GM23338 (cell line): ENCODE results near the gene ZNF662. TPM values are rescaled to one million over a fixed set of nuclear protein-coding genes. Genes with fewer than 3 reads are reported as not detected.

Experiments used
- ATAC-seq: fragments of 200-7000 bp; cut with Tn5 transposase; 3 replicates; pipeline ENCODE4 v1.9.1; 2020
- DNase-seq: peaks from one replicate; pipeline ENCODE4 v3.0.0-alpha.2; 2015; ENCODE audit warnings: low spot score
- H2AFZ ChIP-seq: fragments of 200-600 bp; sonication (generic); 2 replicates; pipeline ENCODE4 v1.8.0; 2016; ENCODE audit warnings: antibody characterized with exemption, mild to moderate bottlenecking, moderate library complexity
- H3F3A ChIP-seq: fragments of 200-600 bp; sonication (generic); replicated peaks from 2 replicates; pipeline ENCODE4 v1.8.0; 2017; ENCODE audit warnings: antibody characterized with exemption, mixed run types, low read depth
- H3K27ac ChIP-seq: fragments of 200-600 bp; sonication (generic); 2 replicates; pipeline ENCODE4 v1.6.1; 2016; ENCODE audit warnings: low read depth
- H3K27me3 ChIP-seq: fragments of 200-600 bp; sonication (generic); 2 replicates; pipeline ENCODE4 v1.8.0; 2016; ENCODE audit warnings: mild to moderate bottlenecking, mixed run types, moderate library complexity; ENCODE audit not compliant: insufficient read depth
- H3K36me3 ChIP-seq: fragments of 200-600 bp; sonication (generic); 2 replicates; pipeline ENCODE4 v1.8.0; 2016; ENCODE audit warnings: mild to moderate bottlenecking; ENCODE audit not compliant: insufficient read depth
- H3K4me1 ChIP-seq: fragments of 200-600 bp; sonication (generic); 2 replicates; pipeline ENCODE4 v1.8.0; 2016; ENCODE audit warnings: mild to moderate bottlenecking, moderate library complexity; ENCODE audit not compliant: insufficient read depth
- H3K4me2 ChIP-seq: fragments of 200-600 bp; sonication (generic); 2 replicates; pipeline ENCODE4 v1.7.1; 2017; ENCODE audit warnings: mixed run types
- H3K4me3 ChIP-seq: fragments of 200-600 bp; sonication (generic); 2 replicates; pipeline ENCODE4 v1.6.1; 2016; ENCODE audit warnings: mixed run types
- H3K79me2 ChIP-seq: fragments of 200-600 bp; sonication (generic); replicated peaks from 2 replicates; pipeline ENCODE4 v1.8.0; 2017; ENCODE audit warnings: mild to moderate bottlenecking; ENCODE audit not compliant: insufficient read depth
- H3K9me2 ChIP-seq: fragments of 200-600 bp; sonication (generic); 2 replicates; pipeline ENCODE4 v1.8.0; 2017; ENCODE audit not compliant: insufficient read depth
- H4K20me1 ChIP-seq: fragments of 200-600 bp; sonication (generic); replicated peaks from 2 replicates; pipeline ENCODE4 v1.8.0; 2017; ENCODE audit warnings: mild to moderate bottlenecking; ENCODE audit not compliant: insufficient read depth
- H3K27ac Mint-ChIP-seq: 2 replicates; pipeline ENCODE4 v1.8.0; 2020; ENCODE audit warnings: inconsistent platforms, mild to moderate bottlenecking, moderate library complexity, mixed read lengths
- H3K27me3 Mint-ChIP-seq: 3 replicates; pipeline ENCODE4 v1.8.0; 2022; ENCODE audit warnings: low read depth, mild to moderate bottlenecking, moderate library complexity, mixed read lengths, inconsistent platforms; ENCODE audit not compliant: insufficient read depth, poor library complexity
- H3K36me3 Mint-ChIP-seq: 3 replicates; pipeline ENCODE4 v1.8.0; 2021; ENCODE audit warnings: low read depth, mild to moderate bottlenecking, inconsistent platforms, moderate library complexity, mixed read lengths
- H3K4me1 Mint-ChIP-seq: 3 replicates; pipeline ENCODE4 v1.8.0; 2020; ENCODE audit warnings: mild to moderate bottlenecking, inconsistent platforms, mixed read lengths
- H3K4me3 Mint-ChIP-seq: 3 replicates; pipeline ENCODE4 v1.8.0; 2021; ENCODE audit warnings: moderate library complexity, mild to moderate bottlenecking, inconsistent platforms, mixed read lengths
- H3K9me3 Mint-ChIP-seq: 3 replicates; pipeline ENCODE4 v1.8.0; 2020; ENCODE audit warnings: moderate library complexity, mild to moderate bottlenecking, inconsistent platforms, mixed read lengths
- CREB1 ChIP-seq: fragments of 250-450 bp; sonication (Bioruptor Pico); IDR thresholded peaks from 2 replicates; pipeline ENCODE4 v1.5.0; 2020; ENCODE audit warnings: low read depth, mild to moderate bottlenecking, moderate library complexity
- ETS1 ChIP-seq: IDR thresholded peaks from 2 replicates; pipeline ENCODE4 v1.6.1; 2016; ENCODE audit warnings: antibody characterized with exemption
- EZH2 ChIP-seq: fragments of 200-600 bp; sonication (generic); IDR thresholded peaks from one replicate; pipeline ENCODE4 v1.8.0; 2017; ENCODE audit warnings: antibody characterized with exemption, mild to moderate bottlenecking, low read depth; ENCODE audit not compliant: unreplicated experiment
- EZH2phosphoT487 ChIP-seq: fragments of 200-600 bp; sonication (generic); IDR thresholded peaks from one replicate; pipeline ENCODE4 v1.8.1; 2018; ENCODE audit warnings: antibody characterized with exemption; ENCODE audit not compliant: unreplicated experiment
- JUNB ChIP-seq: IDR thresholded peaks from one replicate; pipeline ENCODE4 v1.6.1; 2016; ENCODE audit warnings: antibody characterized with exemption; ENCODE audit not compliant: unreplicated experiment
- NANOG ChIP-seq: IDR thresholded peaks from 2 replicates; pipeline ENCODE4 v1.6.1; 2016; ENCODE audit warnings: antibody characterized with exemption, borderline replicate concordance
- POLR2AphosphoS5 ChIP-seq: IDR thresholded peaks from 2 replicates; pipeline ENCODE4 v1.6.1; 2016; ENCODE audit warnings: antibody characterized with exemption, low read depth
- STAT1 ChIP-seq: IDR thresholded peaks from one replicate; pipeline ENCODE4 v1.6.1; 2016; ENCODE audit warnings: antibody characterized with exemption; ENCODE audit not compliant: unreplicated experiment
- ZNF114 ChIP-seq: fragments of 250-450 bp; sonication (Bioruptor Pico); IDR thresholded peaks from 2 replicates; pipeline ENCODE4 v1.5.0; 2020; ENCODE audit warnings: mild to moderate bottlenecking, moderate library complexity
- ZNF331 ChIP-seq: fragments of 250-450 bp; sonication (Bioruptor Pico); IDR thresholded peaks from 2 replicates; pipeline ENCODE4 v1.5.0; 2020; ENCODE audit warnings: low read depth, mild to moderate bottlenecking, moderate library complexity
- polyA plus RNA-seq: library from polyadenylated mRNA; unstranded; fragments of >200 nt; fragmentation: Nextera tagmentation; extraction: Ambion mirVana; gene quantifications from 2 replicates; pipeline ENCODE4 v1.2.1, GENCODE V29; 2016
- total RNA-seq: library from RNA; depleted of rRNA; stranded (reverse); fragments of >200 nt; shearing (Covaris generic); gene quantifications from 2 replicates; pipeline ENCODE4 v1.2.3, GENCODE V29; 2014
- TF ChIP-seq, protein P1 (sequence below), 2 experiments: fragments of 200-600 bp in 1 of 2; sonication (generic) in 1 of 2; conservative IDR thresholded peaks; 2 replicates each; pipeline versions ENCODE4 v1.5.1 to v1.6.1; 2016 to 2017; ENCODE audit warnings: antibody characterized with exemption in 2 of 2, low read depth in 2 of 2, mild to moderate bottlenecking in 2 of 2, moderate library complexity in 1 of 2
- TF ChIP-seq, protein P2 (sequence below): IDR thresholded peaks from one replicate; pipeline ENCODE4 v1.6.1; 2018; ENCODE audit warnings: antibody characterized with exemption; ENCODE audit not compliant: unreplicated experiment
- TF ChIP-seq, protein P3 (sequence below): fragments of 250-450 bp; sonication (Bioruptor Pico); IDR thresholded peaks from 2 replicates; pipeline ENCODE4 v1.5.0; 2020; ENCODE audit warnings: mild to moderate bottlenecking, moderate library complexity

Gene ZNF662
- total and polyA plus RNA-seq, 2 experiments from 2014 or later: 0.84 to 1.5 TPM

DNA sequence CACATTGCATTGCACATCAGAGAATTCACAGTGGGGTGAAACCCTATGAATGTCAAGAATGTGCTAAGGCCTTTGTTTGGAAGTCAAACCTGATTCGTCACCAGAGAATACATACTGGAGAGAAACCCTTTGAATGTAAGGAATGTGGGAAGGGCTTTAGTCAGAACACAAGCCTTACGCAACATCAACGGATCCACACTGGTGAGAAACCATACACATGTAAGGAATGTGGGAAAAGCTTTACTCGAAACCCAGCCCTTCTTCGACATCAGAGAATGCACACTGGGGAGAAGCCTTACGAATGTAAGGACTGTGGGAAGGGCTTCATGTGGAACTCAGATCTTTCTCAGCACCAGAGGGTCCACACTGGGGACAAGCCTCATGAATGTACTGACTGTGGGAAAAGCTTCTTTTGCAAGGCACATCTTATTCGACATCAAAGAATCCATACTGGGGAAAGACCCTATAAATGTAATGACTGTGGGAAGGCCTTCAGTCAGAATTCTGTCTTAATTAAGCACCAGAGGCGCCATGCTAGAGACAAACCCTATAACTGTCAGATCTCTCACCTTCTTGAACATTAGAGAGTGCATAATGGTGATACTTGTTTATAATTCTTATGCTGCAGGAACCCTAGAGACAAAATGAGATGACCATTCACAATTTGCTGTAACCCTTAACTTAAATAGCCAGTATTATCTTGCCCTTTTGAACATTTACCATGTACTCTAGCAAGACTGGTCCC lies 9.0 kb downstream of the ZNF662 start (continued):
- TF ChIP-seq POLR2AphosphoS5: no peak
- TF ChIP-seq ZNF114 (CRISPR knock-in tag): no peak
- TF ChIP-seq JUNB: no peak
- no peak for TF ChIP-seq CREB1
- TF ChIP-seq, protein P1, sequence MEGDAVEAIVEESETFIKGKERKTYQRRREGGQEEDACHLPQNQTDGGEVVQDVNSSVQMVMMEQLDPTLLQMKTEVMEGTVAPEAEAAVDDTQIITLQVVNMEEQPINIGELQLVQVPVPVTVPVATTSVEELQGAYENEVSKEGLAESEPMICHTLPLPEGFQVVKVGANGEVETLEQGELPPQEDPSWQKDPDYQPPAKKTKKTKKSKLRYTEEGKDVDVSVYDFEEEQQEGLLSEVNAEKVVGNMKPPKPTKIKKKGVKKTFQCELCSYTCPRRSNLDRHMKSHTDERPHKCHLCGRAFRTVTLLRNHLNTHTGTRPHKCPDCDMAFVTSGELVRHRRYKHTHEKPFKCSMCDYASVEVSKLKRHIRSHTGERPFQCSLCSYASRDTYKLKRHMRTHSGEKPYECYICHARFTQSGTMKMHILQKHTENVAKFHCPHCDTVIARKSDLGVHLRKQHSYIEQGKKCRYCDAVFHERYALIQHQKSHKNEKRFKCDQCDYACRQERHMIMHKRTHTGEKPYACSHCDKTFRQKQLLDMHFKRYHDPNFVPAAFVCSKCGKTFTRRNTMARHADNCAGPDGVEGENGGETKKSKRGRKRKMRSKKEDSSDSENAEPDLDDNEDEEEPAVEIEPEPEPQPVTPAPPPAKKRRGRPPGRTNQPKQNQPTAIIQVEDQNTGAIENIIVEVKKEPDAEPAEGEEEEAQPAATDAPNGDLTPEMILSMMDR (conservative IDR thresholded peaks at IDR 0.05; ENCODE audit: low read depth in 2 of 2): no peak

- Histone ChIP-seq H3F3A (no peaks in the 10 kb centered on the region), H3K27ac (no peak overlapping the region), H4K20me1 (no peaks in the 10 kb centered on the region), H3K9me2 (no peaks in the 10 kb centered on the region), H3K4me2 (no peak overlapping the region), H3K27me3 (no peaks in the 10 kb centered on the region), H3K4me3 (no peak overlapping the region), H3K79me2 (no peaks in the 10 kb centered on the region), H3K36me3 (peaks cover 5% of the 10 kb centered on the region; the same call in 1 of the 2 replicates), H3K4me1 (no peaks in the 10 kb centered on the region), H2AFZ (no peak overlapping the region)
- ATAC-seq (no peak), DNase-seq (no peak)
- Mint-ChIP-seq H3K27me3 (no peaks in the 10 kb centered on the region), H3K4me1 (no peaks in the 10 kb centered on the region), H3K9me3 (peaks cover 29% of the 10 kb centered on the region), H3K36me3 (peaks cover 8% of the 10 kb centered on the region; the same call in 2 of the 3 replicates), H3K4me3 (no peak overlapping the region), H3K27ac (no peak overlapping the region)
- TF ChIP-seq STAT1 (no peak), ZNF331 (CRISPR knock-in tag) (no peak), NANOG (no peak), EZH2phosphoT487 (no peak), EZH2 (no peak), ETS1 (no peak), ZNF114 (CRISPR knock-in tag) (no peak)
- TF ChIP-seq, protein P2, sequence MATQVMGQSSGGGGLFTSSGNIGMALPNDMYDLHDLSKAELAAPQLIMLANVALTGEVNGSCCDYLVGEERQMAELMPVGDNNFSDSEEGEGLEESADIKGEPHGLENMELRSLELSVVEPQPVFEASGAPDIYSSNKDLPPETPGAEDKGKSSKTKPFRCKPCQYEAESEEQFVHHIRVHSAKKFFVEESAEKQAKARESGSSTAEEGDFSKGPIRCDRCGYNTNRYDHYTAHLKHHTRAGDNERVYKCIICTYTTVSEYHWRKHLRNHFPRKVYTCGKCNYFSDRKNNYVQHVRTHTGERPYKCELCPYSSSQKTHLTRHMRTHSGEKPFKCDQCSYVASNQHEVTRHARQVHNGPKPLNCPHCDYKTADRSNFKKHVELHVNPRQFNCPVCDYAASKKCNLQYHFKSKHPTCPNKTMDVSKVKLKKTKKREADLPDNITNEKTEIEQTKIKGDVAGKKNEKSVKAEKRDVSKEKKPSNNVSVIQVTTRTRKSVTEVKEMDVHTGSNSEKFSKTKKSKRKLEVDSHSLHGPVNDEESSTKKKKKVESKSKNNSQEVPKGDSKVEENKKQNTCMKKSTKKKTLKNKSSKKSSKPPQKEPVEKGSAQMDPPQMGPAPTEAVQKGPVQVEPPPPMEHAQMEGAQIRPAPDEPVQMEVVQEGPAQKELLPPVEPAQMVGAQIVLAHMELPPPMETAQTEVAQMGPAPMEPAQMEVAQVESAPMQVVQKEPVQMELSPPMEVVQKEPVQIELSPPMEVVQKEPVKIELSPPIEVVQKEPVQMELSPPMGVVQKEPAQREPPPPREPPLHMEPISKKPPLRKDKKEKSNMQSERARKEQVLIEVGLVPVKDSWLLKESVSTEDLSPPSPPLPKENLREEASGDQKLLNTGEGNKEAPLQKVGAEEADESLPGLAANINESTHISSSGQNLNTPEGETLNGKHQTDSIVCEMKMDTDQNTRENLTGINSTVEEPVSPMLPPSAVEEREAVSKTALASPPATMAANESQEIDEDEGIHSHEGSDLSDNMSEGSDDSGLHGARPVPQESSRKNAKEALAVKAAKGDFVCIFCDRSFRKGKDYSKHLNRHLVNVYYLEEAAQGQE: no peak
- TF ChIP-seq, protein P3, sequence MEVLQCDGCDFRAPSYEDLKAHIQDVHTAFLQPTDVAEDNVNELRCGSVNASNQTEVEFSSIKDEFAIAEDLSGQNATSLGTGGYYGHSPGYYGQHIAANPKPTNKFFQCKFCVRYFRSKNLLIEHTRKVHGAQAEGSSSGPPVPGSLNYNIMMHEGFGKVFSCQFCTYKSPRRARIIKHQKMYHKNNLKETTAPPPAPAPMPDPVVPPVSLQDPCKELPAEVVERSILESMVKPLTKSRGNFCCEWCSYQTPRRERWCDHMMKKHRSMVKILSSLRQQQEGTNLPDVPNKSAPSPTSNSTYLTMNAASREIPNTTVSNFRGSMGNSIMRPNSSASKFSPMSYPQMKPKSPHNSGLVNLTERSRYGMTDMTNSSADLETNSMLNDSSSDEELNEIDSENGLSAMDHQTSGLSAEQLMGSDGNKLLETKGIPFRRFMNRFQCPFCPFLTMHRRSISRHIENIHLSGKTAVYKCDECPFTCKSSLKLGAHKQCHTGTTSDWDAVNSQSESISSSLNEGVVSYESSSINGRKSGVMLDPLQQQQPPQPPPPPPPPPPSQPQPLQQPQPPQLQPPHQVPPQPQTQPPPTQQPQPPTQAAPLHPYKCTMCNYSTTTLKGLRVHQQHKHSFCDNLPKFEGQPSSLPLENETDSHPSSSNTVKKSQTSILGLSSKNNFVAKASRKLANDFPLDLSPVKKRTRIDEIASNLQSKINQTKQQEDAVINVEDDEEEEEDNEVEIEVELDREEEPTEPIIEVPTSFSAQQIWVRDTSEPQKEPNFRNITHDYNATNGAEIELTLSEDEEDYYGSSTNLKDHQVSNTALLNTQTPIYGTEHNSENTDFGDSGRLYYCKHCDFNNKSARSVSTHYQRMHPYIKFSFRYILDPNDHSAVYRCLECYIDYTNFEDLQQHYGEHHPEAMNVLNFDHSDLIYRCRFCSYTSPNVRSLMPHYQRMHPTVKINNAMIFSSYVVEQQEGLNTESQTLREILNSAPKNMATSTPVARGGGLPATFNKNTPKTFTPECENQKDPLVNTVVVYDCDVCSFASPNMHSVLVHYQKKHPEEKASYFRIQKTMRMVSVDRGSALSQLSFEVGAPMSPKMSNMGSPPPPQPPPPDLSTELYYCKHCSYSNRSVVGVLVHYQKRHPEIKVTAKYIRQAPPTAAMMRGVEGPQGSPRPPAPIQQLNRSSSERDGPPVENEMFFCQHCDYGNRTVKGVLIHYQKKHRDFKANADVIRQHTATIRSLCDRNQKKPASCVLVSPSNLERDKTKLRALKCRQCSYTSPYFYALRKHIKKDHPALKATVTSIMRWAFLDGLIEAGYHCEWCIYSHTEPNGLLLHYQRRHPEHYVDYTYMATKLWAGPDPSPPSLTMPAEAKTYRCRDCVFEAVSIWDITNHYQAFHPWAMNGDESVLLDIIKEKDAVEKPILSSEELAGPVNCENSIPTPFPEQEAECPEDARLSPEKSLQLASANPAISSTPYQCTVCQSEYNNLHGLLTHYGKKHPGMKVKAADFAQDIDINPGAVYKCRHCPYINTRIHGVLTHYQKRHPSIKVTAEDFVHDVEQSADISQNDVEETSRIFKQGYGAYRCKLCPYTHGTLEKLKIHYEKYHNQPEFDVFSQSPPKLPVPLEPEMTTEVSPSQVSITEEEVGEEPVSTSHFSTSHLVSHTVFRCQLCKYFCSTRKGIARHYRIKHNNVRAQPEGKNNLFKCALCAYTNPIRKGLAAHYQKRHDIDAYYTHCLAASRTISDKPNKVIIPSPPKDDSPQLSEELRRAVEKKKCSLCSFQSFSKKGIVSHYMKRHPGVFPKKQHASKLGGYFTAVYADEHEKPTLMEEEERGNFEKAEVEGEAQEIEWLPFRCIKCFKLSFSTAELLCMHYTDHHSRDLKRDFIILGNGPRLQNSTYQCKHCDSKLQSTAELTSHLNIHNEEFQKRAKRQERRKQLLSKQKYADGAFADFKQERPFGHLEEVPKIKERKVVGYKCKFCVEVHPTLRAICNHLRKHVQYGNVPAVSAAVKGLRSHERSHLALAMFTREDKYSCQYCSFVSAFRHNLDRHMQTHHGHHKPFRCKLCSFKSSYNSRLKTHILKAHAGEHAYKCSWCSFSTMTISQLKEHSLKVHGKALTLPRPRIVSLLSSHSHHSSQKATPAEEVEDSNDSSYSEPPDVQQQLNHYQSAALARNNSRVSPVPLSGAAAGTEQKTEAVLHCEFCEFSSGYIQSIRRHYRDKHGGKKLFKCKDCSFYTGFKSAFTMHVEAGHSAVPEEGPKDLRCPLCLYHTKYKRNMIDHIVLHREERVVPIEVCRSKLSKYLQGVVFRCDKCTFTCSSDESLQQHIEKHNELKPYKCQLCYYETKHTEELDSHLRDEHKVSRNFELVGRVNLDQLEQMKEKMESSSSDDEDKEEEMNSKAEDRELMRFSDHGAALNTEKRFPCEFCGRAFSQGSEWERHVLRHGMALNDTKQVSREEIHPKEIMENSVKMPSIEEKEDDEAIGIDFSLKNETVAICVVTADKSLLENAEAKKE (CRISPR knock-in tag): no peak
Observed at GRCh38 chr3:42923606-42924005, 17.7 kb downstream of the ZNF662 start.
